Non-pigmented ciliary epithelial cell (primary cell): ENCODE measurements around the gene MRPL19.

ENCODE experiments used
- DNase-seq: peaks from one replicate; pipeline ENCODE4 v3.0.0-alpha.2; 2010; ENCODE audit warnings: low read depth

MRPL19 gene

GRCh38 chr2:75646583-75647425 is at the start of gene MRPL19:
Gene MRPL19 (plus strand): TSS chr2:75646783. CDS start chr2:75646808, 25 bp downstream.
- peak; percentile 73 for DNase-seq

GRCh38 chr2:75596784-75597183 is 49.8 kb upstream of the MRPL19 start:
- DNase-seq: no peak

GRCh38 chr2:75597949-75598348 is 48.6 kb upstream of the MRPL19 start:
- DNase-seq: no peak

- DNase-seq: no peak
These were observed 47.9 kb upstream of the MRPL19 start for GRCh38 chr2:75598589-75599155.

- no peak for DNase-seq
These were observed 46.0 kb upstream of the MRPL19 start for GRCh38 chr2:75600461-75601011.

- peak; percentile 81 for DNase-seq
These were observed 43.8 kb upstream of the MRPL19 start for GRCh38 chr2:75602724-75603342.

- no peak for DNase-seq
These were observed 43.1 kb upstream of the MRPL19 start for GRCh38 chr2:75603477-75603876.

- DNase-seq: no peak
These were observed 42.1 kb upstream of the MRPL19 start for GRCh38 chr2:75604484-75604883.

- DNase-seq: peak; percentile 96
These were observed 40.6 kb upstream of the MRPL19 start for GRCh38 chr2:75605770-75606529.

GRCh38 chr2:75606761-75607399 is 39.7 kb upstream of the MRPL19 start:
- DNase-seq: peak; percentile 75

GRCh38 chr2:75607400-75607798 is 39.2 kb upstream of the MRPL19 start:
- DNase-seq: no peak

- DNase-seq: no peak
These were observed 38.4 kb upstream of the MRPL19 start for GRCh38 chr2:75607988-75608683.

- no peak for DNase-seq
These were observed 37.8 kb upstream of the MRPL19 start for GRCh38 chr2:75608684-75609333.

- no peak for DNase-seq
These were observed 37.3 kb upstream of the MRPL19 start for GRCh38 chr2:75609334-75609689.

- DNase-seq: no peak
These were observed 36.6 kb upstream of the MRPL19 start for GRCh38 chr2:75609937-75610508.

- DNase-seq: no peak
These were observed 35.9 kb upstream of the MRPL19 start for GRCh38 chr2:75610671-75611070.

GRCh38 chr2:75612108-75612861 is 34.3 kb upstream of the MRPL19 start:
- DNase-seq: no peak

- no peak for DNase-seq
These were observed 33.7 kb upstream of the MRPL19 start for GRCh38 chr2:75612862-75613243.

- DNase-seq: no peak
These were observed 32.4 kb upstream of the MRPL19 start for GRCh38 chr2:75614162-75614651.
